GM23248 (cell line): ENCODE measurements around the gene PPP4R3A. TPM values are rescaled to one million over a fixed set of nuclear protein-coding genes. Genes with fewer than 3 reads are reported as not detected.

Experiments used
- DNase-seq: peaks from one replicate; pipeline ENCODE4 v3.0.0-alpha.2; 2015
- H2AFZ ChIP-seq: fragments of 200-600 bp; sonication (generic); 2 replicates; pipeline ENCODE4 v1.6.1; 2016; ENCODE audit warnings: antibody characterized with exemption
- H3F3A ChIP-seq: fragments of 200-600 bp; sonication (generic); 2 replicates; pipeline ENCODE4 v1.6.1; 2016; ENCODE audit warnings: mild to moderate bottlenecking, antibody characterized with exemption, mixed run types; ENCODE audit not compliant: insufficient read depth
- H3K27ac ChIP-seq: fragments of 200-600 bp; sonication (generic); 2 replicates; pipeline ENCODE4 v1.5.1; 2016; ENCODE audit warnings: mild to moderate bottlenecking
- H3K27me3 ChIP-seq: fragments of 200-600 bp; sonication (generic); replicated peaks from 2 replicates; pipeline ENCODE4 v1.6.1; 2016; ENCODE audit warnings: mild to moderate bottlenecking; ENCODE audit not compliant: insufficient read depth
- H3K36me3 ChIP-seq: fragments of 200-600 bp; sonication (generic); 2 replicates; pipeline ENCODE4 v1.6.1; 2016; ENCODE audit warnings: low read depth, mild to moderate bottlenecking
- H3K4me1 ChIP-seq: fragments of 200-600 bp; sonication (generic); 2 replicates; pipeline ENCODE4 v1.6.1; 2016; ENCODE audit warnings: mild to moderate bottlenecking; ENCODE audit not compliant: insufficient read depth
- H3K4me2 ChIP-seq: fragments of 200-600 bp; sonication (generic); one replicate; pipeline ENCODE4 v1.6.1; 2016; ENCODE audit warnings: mild to moderate bottlenecking; ENCODE audit not compliant: unreplicated experiment
- H3K4me3 ChIP-seq: fragments of 200-600 bp; sonication (generic); 2 replicates; pipeline ENCODE4 v1.5.1; 2016; ENCODE audit warnings: mild to moderate bottlenecking
- H3K79me2 ChIP-seq: fragments of 200-600 bp; sonication (generic); 2 replicates; pipeline ENCODE4 v1.6.1; 2016; ENCODE audit warnings: mild to moderate bottlenecking; ENCODE audit not compliant: insufficient read depth
- H3K9ac ChIP-seq: fragments of 200-600 bp; sonication (generic); 2 replicates; pipeline ENCODE4 v1.6.1; 2016; ENCODE audit warnings: mild to moderate bottlenecking
- H3K9me2 ChIP-seq: fragments of 200-600 bp; sonication (generic); 2 replicates; pipeline ENCODE4 v1.6.1; 2016; ENCODE audit warnings: mixed run types, mild to moderate bottlenecking, moderate library complexity; ENCODE audit not compliant: insufficient read depth
- H3K9me3 ChIP-seq: fragments of 200-600 bp; sonication (generic); one replicate; pipeline ENCODE4 v1.6.1; 2017; ENCODE audit warnings: low read depth
- H4K20me1 ChIP-seq: fragments of 200-600 bp; sonication (generic); 2 replicates; pipeline ENCODE4 v1.6.0; 2016; ENCODE audit not compliant: insufficient read depth
- EZH2 ChIP-seq: fragments of 200-600 bp; sonication (generic); IDR thresholded peaks from 2 replicates; pipeline ENCODE4 v1.6.1; 2018; ENCODE audit warnings: antibody characterized with exemption, mild to moderate bottlenecking; ENCODE audit not compliant: insufficient read depth, poor library complexity, severe bottlenecking
- EZH2phosphoT487 ChIP-seq: fragments of 200-600 bp; sonication (generic); IDR thresholded peaks from 2 replicates; pipeline ENCODE4 v1.6.1; 2018; ENCODE audit warnings: antibody characterized with exemption, moderate library complexity, mild to moderate bottlenecking, low read depth; ENCODE audit not compliant: insufficient read depth
- WGBS, 2 experiments: methylation state at CpG; one replicate each; pipeline ENCODE4 v1.1.6; 2015 to 2017; ENCODE audit warnings: low lambda C conversion rate in 2 of 2, low coverage in 1 of 2; ENCODE audit errors: missing lambda C conversion rate in 2 of 2; 5-methylcytosine and 5-hydroxymethylcytosine counted together
- in situ Hi-C: fragments of 300-500 bp; cut with MboI; formaldehyde crosslinking; loops from 2 replicates; pipeline ENCODE4 v1.15.0; 2020
- polyA plus RNA-seq: library from polyadenylated mRNA; unstranded; fragments of >200 nt; fragmentation: Nextera tagmentation; extraction: Ambion mirVana; gene quantifications from 2 replicates; pipeline ENCODE4 v1.2.1, GENCODE V29; 2016
- total RNA-seq: library from RNA; depleted of rRNA; stranded (reverse); fragments of >200 nt; shearing (Covaris generic); gene quantifications from 2 replicates; pipeline ENCODE4 v1.2.3, GENCODE V29; 2014

PPP4R3A gene
- total and polyA plus RNA-seq, 2 experiments from 2014 or later, result 18.0 to 41.1 TPM

DNA sequence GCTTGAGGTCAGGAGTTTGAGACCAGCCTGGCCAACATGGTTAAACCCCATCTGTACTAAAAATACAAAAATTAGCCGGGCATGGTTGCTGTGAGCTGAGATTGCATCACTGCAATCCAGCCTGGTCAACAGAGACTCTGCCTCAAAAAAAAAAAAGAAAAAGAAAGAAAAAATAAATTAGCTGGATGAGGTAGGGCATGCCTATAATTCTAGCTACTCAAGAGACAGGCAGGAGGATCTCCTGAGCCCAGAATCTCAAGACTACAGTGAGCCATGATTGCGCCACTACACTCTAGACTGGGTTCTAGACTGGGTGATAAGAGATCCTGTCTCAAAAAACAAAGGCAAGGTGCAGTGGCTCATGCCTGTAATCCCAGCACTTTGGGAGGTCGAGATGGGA lies 16.9 kb downstream of the PPP4R3A start:
- no peaks in the 10 kb centered on the region for H3K9me3 ChIP-seq
- H3K79me2 ChIP-seq, result peaks cover 100% of the 10 kb centered on the region
- no peak overlapping the region for H3K4me2 ChIP-seq
- no peak for TF ChIP-seq EZH2
- no peak for TF ChIP-seq EZH2phosphoT487
- no peaks in the 10 kb centered on the region for H3K27me3 ChIP-seq
- H3F3A ChIP-seq, result peaks cover 9% of the 10 kb centered on the region; the same call in 1 of the 2 replicates
- peaks cover 8% of the 10 kb centered on the region; the same call in 1 of the 2 replicates for H3K36me3 ChIP-seq
- H4K20me1 ChIP-seq, result peaks cover 41% of the 10 kb centered on the region
- in situ Hi-C loops, result no loop called here
- H3K4me3 ChIP-seq, result no peak overlapping the region
- DNase-seq, result peak; percentile 43
- peaks cover 24% of the 10 kb centered on the region for H3K4me1 ChIP-seq
- peak overlapping the region; percentile 1; the same call in 1 of the 2 replicates for H3K27ac ChIP-seq
- no peaks in the 10 kb centered on the region for H3K9me2 ChIP-seq
- no peak overlapping the region for H2AFZ ChIP-seq
- 67 to 70% methylated on average over 3 of the region's 3 CpGs for WGBS, 2 experiments
- no peak overlapping the region for H3K9ac ChIP-seq

DNA sequence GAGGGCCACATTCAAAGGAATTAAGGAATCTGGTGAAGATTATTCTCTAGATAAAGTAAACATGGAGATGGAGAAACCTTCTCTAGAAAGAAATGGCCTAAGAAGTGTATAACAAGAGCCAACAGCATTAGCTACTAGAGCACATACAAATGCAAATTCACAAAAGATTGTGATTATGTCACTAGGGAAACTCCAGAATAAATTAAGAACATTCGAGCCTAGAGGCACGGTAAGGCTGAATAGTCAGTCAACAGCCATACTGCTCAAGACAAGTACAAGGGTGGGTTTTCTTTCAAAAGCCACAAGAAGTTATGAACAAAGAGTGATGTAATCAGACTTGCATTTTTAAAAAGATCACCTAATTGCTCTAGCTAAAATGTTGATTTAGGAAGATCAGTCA lies 25.4 kb downstream of the PPP4R3A start:
- TF ChIP-seq EZH2 (no peak), EZH2phosphoT487 (no peak)
- in situ Hi-C loops, result no loop called here
- H2AFZ ChIP-seq, result no peak overlapping the region
- H3K27me3 ChIP-seq, result no peaks in the 10 kb centered on the region
- WGBS, 2 experiments, result 13 to 14% methylated on average over 2 of the region's 2 CpGs
- H4K20me1 ChIP-seq, result peaks cover 24% of the 10 kb centered on the region
- no peak overlapping the region for H3K9ac ChIP-seq
- H3K4me3 ChIP-seq, result no peak overlapping the region
- no peak overlapping the region for H3K27ac ChIP-seq
- H3K36me3 ChIP-seq, result peaks cover 52% of the 10 kb centered on the region
- no peaks in the 10 kb centered on the region for H3K9me3 ChIP-seq
- H3K9me2 ChIP-seq, result no peaks in the 10 kb centered on the region
- no peak overlapping the region for H3K4me2 ChIP-seq
- no peak for DNase-seq
- H3F3A ChIP-seq, result peaks cover 47% of the 10 kb centered on the region
- peaks cover 15% of the 10 kb centered on the region for H3K4me1 ChIP-seq
- peaks cover 98% of the 10 kb centered on the region for H3K79me2 ChIP-seq

DNA sequence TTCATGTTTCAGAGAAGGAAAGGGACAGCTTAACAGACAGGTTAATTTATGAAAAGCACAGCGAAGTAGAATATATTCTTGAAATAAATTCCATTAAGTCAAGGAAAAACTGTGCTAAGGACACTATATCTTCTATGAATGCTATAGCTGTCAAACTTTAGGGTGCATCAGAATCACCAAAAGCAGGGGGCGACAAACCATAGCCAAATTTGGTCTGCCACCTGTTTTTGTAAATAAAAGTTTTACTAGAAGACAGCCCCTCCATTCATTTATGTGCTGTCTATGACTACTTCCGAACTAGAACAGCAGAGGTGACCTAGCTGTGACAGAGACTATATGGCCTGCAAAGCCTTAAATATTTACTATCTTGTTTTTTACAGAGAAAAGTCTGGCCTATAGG lies 25.9 kb downstream of the PPP4R3A start:
- H4K20me1 ChIP-seq, result peaks cover 24% of the 10 kb centered on the region
- DNase-seq, result no peak
- no peak overlapping the region for H3K4me2 ChIP-seq
- H2AFZ ChIP-seq, result no peak overlapping the region
- H3K9ac ChIP-seq, result no peak overlapping the region
- 95 to 96% methylated on average over 3 of the region's 3 CpGs for WGBS, 2 experiments
- H3K27ac ChIP-seq, result no peak overlapping the region
- peaks cover 53% of the 10 kb centered on the region for H3K36me3 ChIP-seq
- peaks cover 15% of the 10 kb centered on the region for H3K4me1 ChIP-seq
- peaks cover 98% of the 10 kb centered on the region for H3K79me2 ChIP-seq
- in situ Hi-C loops, result no loop called here
- H3F3A ChIP-seq, result peaks cover 42% of the 10 kb centered on the region
- H3K9me3 ChIP-seq, result no peaks in the 10 kb centered on the region
- H3K9me2 ChIP-seq, result no peaks in the 10 kb centered on the region
- no peaks in the 10 kb centered on the region for H3K27me3 ChIP-seq
- TF ChIP-seq EZH2, result no peak
- no peak for TF ChIP-seq EZH2phosphoT487
- H3K4me3 ChIP-seq, result no peak overlapping the region

DNA sequence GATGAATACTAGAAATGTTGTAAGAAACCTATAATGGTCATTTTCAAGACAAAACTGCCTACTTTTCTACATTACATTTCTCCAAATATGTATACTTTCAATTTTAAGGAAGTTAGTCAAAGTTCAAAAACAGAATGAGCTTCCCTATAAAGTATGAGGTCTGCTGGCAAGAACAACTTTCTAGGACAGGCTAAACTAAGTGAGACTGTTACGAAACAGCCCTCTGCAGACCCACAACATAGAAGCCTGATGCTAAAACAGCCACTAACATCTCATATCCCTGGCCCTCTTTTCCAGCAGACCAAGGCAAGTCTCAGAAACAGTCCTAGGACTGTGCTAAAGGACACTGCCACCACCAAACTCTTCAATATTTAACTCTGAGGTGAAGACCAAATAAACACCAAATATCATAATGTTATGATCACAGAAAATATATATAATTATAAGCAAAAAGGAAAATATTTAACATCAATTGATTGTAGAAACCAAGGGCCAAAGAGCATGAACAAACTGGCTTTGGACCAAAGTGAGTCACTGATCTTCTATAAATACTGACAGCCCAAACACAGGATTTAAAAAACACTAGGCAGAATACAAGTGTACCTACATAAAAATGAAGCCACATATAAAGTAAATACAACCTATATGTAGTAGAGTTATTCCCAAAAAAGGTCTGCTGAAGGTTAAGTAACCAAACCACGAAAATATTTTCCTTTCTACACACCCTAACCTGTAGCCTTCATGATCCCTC lies 27.7 kb downstream of the PPP4R3A start:
- Histone ChIP-seq H3K79me2 (peaks cover 98% of the 10 kb centered on the region), H4K20me1 (peaks cover 33% of the 10 kb centered on the region), H3K9me3 (no peaks in the 10 kb centered on the region), H3F3A (peaks cover 41% of the 10 kb centered on the region), H3K27ac (peak overlapping the region; percentile 58), H3K4me3 (no peak overlapping the region), H3K4me1 (peaks cover 15% of the 10 kb centered on the region), H3K4me2 (peak overlapping the region; percentile 62), H3K27me3 (no peaks in the 10 kb centered on the region), H3K9ac (no peak overlapping the region; the same call in 1 of the 2 replicates), H2AFZ (no peak overlapping the region), H3K36me3 (peaks cover 66% of the 10 kb centered on the region), H3K9me2 (no peaks in the 10 kb centered on the region)
- 83% methylated on average over 2 of the region's 2 CpGs for WGBS, 2 experiments
- peak; percentile 64 for DNase-seq
- TF ChIP-seq EZH2phosphoT487 (no peak), EZH2 (no peak)
- in situ Hi-C loops, result no loop called here
